Cardiac muscle cell (in vitro differentiated cells and primary cell): Measurements from ENCODE around the gene C6orf136. TPM values are rescaled to one million over a fixed set of nuclear protein-coding genes. Genes with fewer than 3 reads are reported as not detected.
A peak's percentile ranks its signal among the peaks of the same experiment; 100 is the strongest.

Experiments
- DNase-seq, 2 donors: peaks; one replicate each; pipeline versions ENCODE4 v3.0.0 to v3.0.0-alpha.2; 2010 to 2017; ENCODE audit warnings: low read depth in 1 of 2, low spot score in 1 of 2
- H3K27ac ChIP-seq: fragments of 200-600 bp; sonication (generic); 2 replicates; pipeline ENCODE4 v1.5.1; 2016
- H3K27me3 ChIP-seq: fragments of 200-600 bp; sonication (generic); 2 replicates; pipeline ENCODE4 v1.6.0; 2016; ENCODE audit warnings: control low read depth
- H3K36me3 ChIP-seq: fragments of 200-600 bp; sonication (generic); 2 replicates; pipeline ENCODE4 v1.5.1; 2016; ENCODE audit warnings: control low read depth
- H3K4me1 ChIP-seq: fragments of 200-600 bp; sonication (generic); 2 replicates; pipeline ENCODE4 v1.8.1; 2017; ENCODE audit warnings: low read depth, mild to moderate bottlenecking, mixed run types
- H3K4me3 ChIP-seq: fragments of 200-600 bp; sonication (generic); 2 replicates; pipeline ENCODE4 v1.5.1; 2016; ENCODE audit warnings: mild to moderate bottlenecking
- H3K9me3 ChIP-seq: fragments of 200-600 bp; sonication (generic); 2 replicates; pipeline ENCODE4 v1.5.1; 2017; ENCODE audit warnings: low read depth, mild to moderate bottlenecking, control low read depth
- CTCF ChIP-seq: IDR thresholded peaks from 2 replicates; pipeline ENCODE4 v1.5.1; 2012; ENCODE audit warnings: low read depth, mild to moderate bottlenecking, low read length
- polyA plus RNA-seq: library from polyadenylated mRNA; unstranded; fragments of >200 nt; fragmentation: Nextera tagmentation; extraction: Ambion mirVana; gene quantifications from 2 replicates; pipeline ENCODE4 v1.2.1, GENCODE V29; 2016
- total RNA-seq: library from RNA; depleted of rRNA; stranded (reverse); fragments of >200 nt; gene quantifications from 2 replicates; pipeline ENCODE4 v1.2.3, GENCODE V29; 2016

Gene C6orf136
- total and polyA plus RNA-seq, 2 experiments from 2014 or later: 28.5 to 40.1 TPM

- peak in 1 of 2 donors; percentile 33 for DNase-seq
- TF ChIP-seq CTCF: no peak
- no peaks in the 10 kb centered on the region for H3K9me3 ChIP-seq
- H3K36me3 ChIP-seq: peaks cover 31% of the 10 kb centered on the region
- H3K27ac ChIP-seq: peak overlapping the region; percentile 99
- peak overlapping the region; percentile 51 for H3K4me3 ChIP-seq
- no peaks in the 10 kb centered on the region for H3K27me3 ChIP-seq
- peaks cover 15% of the 10 kb centered on the region for H3K4me1 ChIP-seq
These were observed 28.6 kb upstream of the C6orf136 start for GRCh38 chr6:30618270-30618797.

- Histone ChIP-seq H3K4me3 (no peak overlapping the region), H3K9me3 (no peaks in the 10 kb centered on the region), H3K27ac (no peak overlapping the region), H3K36me3 (peaks cover 36% of the 10 kb centered on the region), H3K4me1 (peaks cover 9% of the 10 kb centered on the region), H3K27me3 (no peaks in the 10 kb centered on the region)
- no peak for TF ChIP-seq CTCF
- DNase-seq: no peak
These were observed 27.4 kb upstream of the C6orf136 start for GRCh38 chr6:30619561-30619960.

- TF ChIP-seq CTCF: no peak
- Histone ChIP-seq H3K4me1 (no peaks in the 10 kb centered on the region), H3K4me3 (no peak overlapping the region), H3K27ac (no peak overlapping the region), H3K9me3 (no peaks in the 10 kb centered on the region), H3K27me3 (no peaks in the 10 kb centered on the region), H3K36me3 (peaks cover 32% of the 10 kb centered on the region)
- no peak for DNase-seq
These were observed 21.4 kb upstream of the C6orf136 start for GRCh38 chr6:30625511-30625910.

GRCh38 chr6:30626484-30627366, 20.2 kb upstream of the C6orf136 start, which contains the start of gene ATAT1:
Gene ATAT1 (plus strand): TSS chr6:30626874.
- H3K27me3 ChIP-seq: no peaks in the 10 kb centered on the region
- H3K36me3 ChIP-seq: peaks cover 34% of the 10 kb centered on the region
- no peaks in the 10 kb centered on the region for H3K4me1 ChIP-seq
- H3K27ac ChIP-seq: peak within 1 kb of the TSS; percentile 81
- peak within 1 kb of the TSS; percentile 71 for H3K4me3 ChIP-seq
- DNase-seq: peak; percentile 80 to 85
- peak; percentile 49 for TF ChIP-seq CTCF
- H3K9me3 ChIP-seq: no peaks in the 10 kb centered on the region

- Histone ChIP-seq H3K9me3 (no peaks in the 10 kb centered on the region), H3K27me3 (no peaks in the 10 kb centered on the region), H3K36me3 (peaks cover 14% of the 10 kb centered on the region), H3K4me1 (no peaks in the 10 kb centered on the region), H3K4me3 (no peak overlapping the region), H3K27ac (no peak overlapping the region)
- no peak for TF ChIP-seq CTCF
- DNase-seq: no peak
These were observed 11.1 kb upstream of the C6orf136 start for GRCh38 chr6:30635834-30636233.
